ENCODE results near the gene ALDH18A1.

ALDH18A1 gene

GRCh38 chr10:95574649-95575365, 81.7 kb downstream of the ALDH18A1 start:
- DNase-seq, result no peak

GRCh38 chr10:95573964-95574604, 82.4 kb downstream of the ALDH18A1 start:
- DNase-seq, result no peak

- DNase-seq, result no peak
Measured at GRCh38 chr10:95573527-95573926, 83.0 kb downstream of the ALDH18A1 start.

GRCh38 chr10:95572131-95572820, 84.2 kb downstream of the ALDH18A1 start:
- DNase-seq, result no peak

- no peak for DNase-seq
Measured at GRCh38 chr10:95571390-95571789, 85.1 kb downstream of the ALDH18A1 start.

- DNase-seq, result no peak
Measured at GRCh38 chr10:95569368-95569767, 87.1 kb downstream of the ALDH18A1 start.

GRCh38 chr10:95567903-95568630, 88.4 kb downstream of the ALDH18A1 start:
- no peak for DNase-seq

- DNase-seq, result no peak
Measured at GRCh38 chr10:95566136-95566535, 90.4 kb downstream of the ALDH18A1 start.

- DNase-seq, result no peak
Measured at GRCh38 chr10:95565336-95565735, 91.2 kb downstream of the ALDH18A1 start.

- no peak for DNase-seq
Measured at GRCh38 chr10:95564291-95564690, 92.2 kb downstream of the ALDH18A1 start.

- DNase-seq, result no peak
Measured at GRCh38 chr10:95562341-95562965, 94.1 kb downstream of the ALDH18A1 start.

GRCh38 chr10:95561864-95562177, 94.7 kb downstream of the ALDH18A1 start:
- no peak for DNase-seq

GRCh38 chr10:95561177-95561863, 95.2 kb downstream of the ALDH18A1 start, which contains the start of gene SORBS1:
TSS of gene SORBS1 (minus strand) at chr10:95561371. CDS start at chr10:95441135, 120,236 bp downstream.
- DNase-seq, result peak; percentile 88

- peak; percentile 51 for DNase-seq
Measured at GRCh38 chr10:95560278-95561176, 96.0 kb downstream of the ALDH18A1 start.

GRCh38 chr10:95559896-95560277, 96.6 kb downstream of the ALDH18A1 start:
- DNase-seq, result no peak

- DNase-seq, result no peak
Measured at GRCh38 chr10:95559471-95559870, 97.0 kb downstream of the ALDH18A1 start.

- no peak for DNase-seq
Measured at GRCh38 chr10:95558593-95559320, 97.8 kb downstream of the ALDH18A1 start.

GRCh38 chr10:95556994-95557767, 99.3 kb downstream of the ALDH18A1 start:
- DNase-seq, result no peak
